GM23338 (cell line): ENCODE data around the gene GNG12. TPM values are rescaled to one million over a fixed set of nuclear protein-coding genes. Genes with fewer than 3 reads are reported as not detected.

Experiments used
- ATAC-seq: fragments of 200-7000 bp; cut with Tn5 transposase; 3 replicates; pipeline ENCODE4 v1.9.1; 2020
- DNase-seq: peaks from one replicate; pipeline ENCODE4 v3.0.0-alpha.2; 2015; ENCODE audit warnings: low spot score
- H2AFZ ChIP-seq: fragments of 200-600 bp; sonication (generic); 2 replicates; pipeline ENCODE4 v1.8.0; 2016; ENCODE audit warnings: antibody characterized with exemption, mild to moderate bottlenecking, moderate library complexity
- H3F3A ChIP-seq: fragments of 200-600 bp; sonication (generic); replicated peaks from 2 replicates; pipeline ENCODE4 v1.8.0; 2017; ENCODE audit warnings: antibody characterized with exemption, mixed run types, low read depth
- H3K27ac ChIP-seq: fragments of 200-600 bp; sonication (generic); 2 replicates; pipeline ENCODE4 v1.6.1; 2016; ENCODE audit warnings: low read depth
- H3K27me3 ChIP-seq: fragments of 200-600 bp; sonication (generic); 2 replicates; pipeline ENCODE4 v1.8.0; 2016; ENCODE audit warnings: mild to moderate bottlenecking, mixed run types, moderate library complexity; ENCODE audit not compliant: insufficient read depth
- H3K36me3 ChIP-seq: fragments of 200-600 bp; sonication (generic); 2 replicates; pipeline ENCODE4 v1.8.0; 2016; ENCODE audit warnings: mild to moderate bottlenecking; ENCODE audit not compliant: insufficient read depth
- H3K4me1 ChIP-seq: fragments of 200-600 bp; sonication (generic); 2 replicates; pipeline ENCODE4 v1.8.0; 2016; ENCODE audit warnings: mild to moderate bottlenecking, moderate library complexity; ENCODE audit not compliant: insufficient read depth
- H3K4me2 ChIP-seq: fragments of 200-600 bp; sonication (generic); 2 replicates; pipeline ENCODE4 v1.7.1; 2017; ENCODE audit warnings: mixed run types
- H3K4me3 ChIP-seq: fragments of 200-600 bp; sonication (generic); 2 replicates; pipeline ENCODE4 v1.6.1; 2016; ENCODE audit warnings: mixed run types
- H3K79me2 ChIP-seq: fragments of 200-600 bp; sonication (generic); replicated peaks from 2 replicates; pipeline ENCODE4 v1.8.0; 2017; ENCODE audit warnings: mild to moderate bottlenecking; ENCODE audit not compliant: insufficient read depth
- H3K9me2 ChIP-seq: fragments of 200-600 bp; sonication (generic); 2 replicates; pipeline ENCODE4 v1.8.0; 2017; ENCODE audit not compliant: insufficient read depth
- H4K20me1 ChIP-seq: fragments of 200-600 bp; sonication (generic); replicated peaks from 2 replicates; pipeline ENCODE4 v1.8.0; 2017; ENCODE audit warnings: mild to moderate bottlenecking; ENCODE audit not compliant: insufficient read depth
- H3K27ac Mint-ChIP-seq: 2 replicates; pipeline ENCODE4 v1.8.0; 2020; ENCODE audit warnings: inconsistent platforms, mild to moderate bottlenecking, moderate library complexity, mixed read lengths
- H3K27me3 Mint-ChIP-seq: 3 replicates; pipeline ENCODE4 v1.8.0; 2022; ENCODE audit warnings: low read depth, mild to moderate bottlenecking, moderate library complexity, mixed read lengths, inconsistent platforms; ENCODE audit not compliant: insufficient read depth, poor library complexity
- H3K36me3 Mint-ChIP-seq: 3 replicates; pipeline ENCODE4 v1.8.0; 2021; ENCODE audit warnings: low read depth, mild to moderate bottlenecking, inconsistent platforms, moderate library complexity, mixed read lengths
- H3K4me1 Mint-ChIP-seq: 3 replicates; pipeline ENCODE4 v1.8.0; 2020; ENCODE audit warnings: mild to moderate bottlenecking, inconsistent platforms, mixed read lengths
- H3K4me3 Mint-ChIP-seq: 3 replicates; pipeline ENCODE4 v1.8.0; 2021; ENCODE audit warnings: moderate library complexity, mild to moderate bottlenecking, inconsistent platforms, mixed read lengths
- H3K9me3 Mint-ChIP-seq: 3 replicates; pipeline ENCODE4 v1.8.0; 2020; ENCODE audit warnings: moderate library complexity, mild to moderate bottlenecking, inconsistent platforms, mixed read lengths
- CREB1 ChIP-seq: fragments of 250-450 bp; sonication (Bioruptor Pico); IDR thresholded peaks from 2 replicates; pipeline ENCODE4 v1.5.0; 2020; ENCODE audit warnings: low read depth, mild to moderate bottlenecking, moderate library complexity
- CTCF ChIP-seq, 2 experiments: fragments of 200-600 bp in 1 of 2; sonication (generic) in 1 of 2; conservative IDR thresholded peaks; 2 replicates each; pipeline versions ENCODE4 v1.5.1 to v1.6.1; 2016 to 2017; ENCODE audit warnings: antibody characterized with exemption in 2 of 2, low read depth in 2 of 2, mild to moderate bottlenecking in 2 of 2, moderate library complexity in 1 of 2
- ETS1 ChIP-seq: IDR thresholded peaks from 2 replicates; pipeline ENCODE4 v1.6.1; 2016; ENCODE audit warnings: antibody characterized with exemption
- EZH2 ChIP-seq: fragments of 200-600 bp; sonication (generic); IDR thresholded peaks from one replicate; pipeline ENCODE4 v1.8.0; 2017; ENCODE audit warnings: antibody characterized with exemption, mild to moderate bottlenecking, low read depth; ENCODE audit not compliant: unreplicated experiment
- EZH2phosphoT487 ChIP-seq: fragments of 200-600 bp; sonication (generic); IDR thresholded peaks from one replicate; pipeline ENCODE4 v1.8.1; 2018; ENCODE audit warnings: antibody characterized with exemption; ENCODE audit not compliant: unreplicated experiment
- JUNB ChIP-seq: IDR thresholded peaks from one replicate; pipeline ENCODE4 v1.6.1; 2016; ENCODE audit warnings: antibody characterized with exemption; ENCODE audit not compliant: unreplicated experiment
- NANOG ChIP-seq: IDR thresholded peaks from 2 replicates; pipeline ENCODE4 v1.6.1; 2016; ENCODE audit warnings: antibody characterized with exemption, borderline replicate concordance
- ZNF331 ChIP-seq: fragments of 250-450 bp; sonication (Bioruptor Pico); IDR thresholded peaks from 2 replicates; pipeline ENCODE4 v1.5.0; 2020; ENCODE audit warnings: low read depth, mild to moderate bottlenecking, moderate library complexity
- polyA plus RNA-seq: library from polyadenylated mRNA; unstranded; fragments of >200 nt; fragmentation: Nextera tagmentation; extraction: Ambion mirVana; gene quantifications from 2 replicates; pipeline ENCODE4 v1.2.1, GENCODE V29; 2016
- total RNA-seq: library from RNA; depleted of rRNA; stranded (reverse); fragments of >200 nt; shearing (Covaris generic); gene quantifications from 2 replicates; pipeline ENCODE4 v1.2.3, GENCODE V29; 2014
- TF ChIP-seq, protein P1 (sequence below): fragments of 250-450 bp; sonication (Bioruptor Pico); IDR thresholded peaks from 2 replicates; pipeline ENCODE4 v1.5.0; 2020; ENCODE audit warnings: mild to moderate bottlenecking, moderate library complexity

GNG12 gene
- total and polyA plus RNA-seq, 2 experiments from 2014 or later: 13.4 to 33.0 TPM

DNA sequence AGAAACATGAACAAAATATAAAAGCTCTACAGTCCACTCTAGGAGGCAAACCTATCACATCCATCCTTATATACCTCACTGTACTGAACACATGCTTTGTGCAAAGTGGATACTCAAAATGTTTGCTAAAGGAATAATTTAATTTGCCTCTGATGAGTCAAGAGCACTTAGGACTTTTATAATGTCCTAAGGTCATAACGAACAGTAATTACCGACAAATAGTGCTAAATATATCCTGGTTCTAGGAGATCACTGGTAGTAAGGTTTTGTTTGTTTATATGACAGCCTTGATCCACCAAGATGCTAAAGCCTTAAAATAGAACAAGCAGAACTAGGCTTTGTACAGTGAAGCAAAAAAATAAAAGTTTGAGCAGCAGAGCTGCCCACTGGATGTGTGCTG lies 77.6 kb downstream of the GNG12 start (continued):
- TF ChIP-seq EZH2 (no peak), JUNB (no peak), NANOG (no peak), EZH2phosphoT487 (no peak), CREB1 (CRISPR knock-in tag) (no peak)
- TF ChIP-seq, protein P1, sequence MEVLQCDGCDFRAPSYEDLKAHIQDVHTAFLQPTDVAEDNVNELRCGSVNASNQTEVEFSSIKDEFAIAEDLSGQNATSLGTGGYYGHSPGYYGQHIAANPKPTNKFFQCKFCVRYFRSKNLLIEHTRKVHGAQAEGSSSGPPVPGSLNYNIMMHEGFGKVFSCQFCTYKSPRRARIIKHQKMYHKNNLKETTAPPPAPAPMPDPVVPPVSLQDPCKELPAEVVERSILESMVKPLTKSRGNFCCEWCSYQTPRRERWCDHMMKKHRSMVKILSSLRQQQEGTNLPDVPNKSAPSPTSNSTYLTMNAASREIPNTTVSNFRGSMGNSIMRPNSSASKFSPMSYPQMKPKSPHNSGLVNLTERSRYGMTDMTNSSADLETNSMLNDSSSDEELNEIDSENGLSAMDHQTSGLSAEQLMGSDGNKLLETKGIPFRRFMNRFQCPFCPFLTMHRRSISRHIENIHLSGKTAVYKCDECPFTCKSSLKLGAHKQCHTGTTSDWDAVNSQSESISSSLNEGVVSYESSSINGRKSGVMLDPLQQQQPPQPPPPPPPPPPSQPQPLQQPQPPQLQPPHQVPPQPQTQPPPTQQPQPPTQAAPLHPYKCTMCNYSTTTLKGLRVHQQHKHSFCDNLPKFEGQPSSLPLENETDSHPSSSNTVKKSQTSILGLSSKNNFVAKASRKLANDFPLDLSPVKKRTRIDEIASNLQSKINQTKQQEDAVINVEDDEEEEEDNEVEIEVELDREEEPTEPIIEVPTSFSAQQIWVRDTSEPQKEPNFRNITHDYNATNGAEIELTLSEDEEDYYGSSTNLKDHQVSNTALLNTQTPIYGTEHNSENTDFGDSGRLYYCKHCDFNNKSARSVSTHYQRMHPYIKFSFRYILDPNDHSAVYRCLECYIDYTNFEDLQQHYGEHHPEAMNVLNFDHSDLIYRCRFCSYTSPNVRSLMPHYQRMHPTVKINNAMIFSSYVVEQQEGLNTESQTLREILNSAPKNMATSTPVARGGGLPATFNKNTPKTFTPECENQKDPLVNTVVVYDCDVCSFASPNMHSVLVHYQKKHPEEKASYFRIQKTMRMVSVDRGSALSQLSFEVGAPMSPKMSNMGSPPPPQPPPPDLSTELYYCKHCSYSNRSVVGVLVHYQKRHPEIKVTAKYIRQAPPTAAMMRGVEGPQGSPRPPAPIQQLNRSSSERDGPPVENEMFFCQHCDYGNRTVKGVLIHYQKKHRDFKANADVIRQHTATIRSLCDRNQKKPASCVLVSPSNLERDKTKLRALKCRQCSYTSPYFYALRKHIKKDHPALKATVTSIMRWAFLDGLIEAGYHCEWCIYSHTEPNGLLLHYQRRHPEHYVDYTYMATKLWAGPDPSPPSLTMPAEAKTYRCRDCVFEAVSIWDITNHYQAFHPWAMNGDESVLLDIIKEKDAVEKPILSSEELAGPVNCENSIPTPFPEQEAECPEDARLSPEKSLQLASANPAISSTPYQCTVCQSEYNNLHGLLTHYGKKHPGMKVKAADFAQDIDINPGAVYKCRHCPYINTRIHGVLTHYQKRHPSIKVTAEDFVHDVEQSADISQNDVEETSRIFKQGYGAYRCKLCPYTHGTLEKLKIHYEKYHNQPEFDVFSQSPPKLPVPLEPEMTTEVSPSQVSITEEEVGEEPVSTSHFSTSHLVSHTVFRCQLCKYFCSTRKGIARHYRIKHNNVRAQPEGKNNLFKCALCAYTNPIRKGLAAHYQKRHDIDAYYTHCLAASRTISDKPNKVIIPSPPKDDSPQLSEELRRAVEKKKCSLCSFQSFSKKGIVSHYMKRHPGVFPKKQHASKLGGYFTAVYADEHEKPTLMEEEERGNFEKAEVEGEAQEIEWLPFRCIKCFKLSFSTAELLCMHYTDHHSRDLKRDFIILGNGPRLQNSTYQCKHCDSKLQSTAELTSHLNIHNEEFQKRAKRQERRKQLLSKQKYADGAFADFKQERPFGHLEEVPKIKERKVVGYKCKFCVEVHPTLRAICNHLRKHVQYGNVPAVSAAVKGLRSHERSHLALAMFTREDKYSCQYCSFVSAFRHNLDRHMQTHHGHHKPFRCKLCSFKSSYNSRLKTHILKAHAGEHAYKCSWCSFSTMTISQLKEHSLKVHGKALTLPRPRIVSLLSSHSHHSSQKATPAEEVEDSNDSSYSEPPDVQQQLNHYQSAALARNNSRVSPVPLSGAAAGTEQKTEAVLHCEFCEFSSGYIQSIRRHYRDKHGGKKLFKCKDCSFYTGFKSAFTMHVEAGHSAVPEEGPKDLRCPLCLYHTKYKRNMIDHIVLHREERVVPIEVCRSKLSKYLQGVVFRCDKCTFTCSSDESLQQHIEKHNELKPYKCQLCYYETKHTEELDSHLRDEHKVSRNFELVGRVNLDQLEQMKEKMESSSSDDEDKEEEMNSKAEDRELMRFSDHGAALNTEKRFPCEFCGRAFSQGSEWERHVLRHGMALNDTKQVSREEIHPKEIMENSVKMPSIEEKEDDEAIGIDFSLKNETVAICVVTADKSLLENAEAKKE (CRISPR knock-in tag): no peak

DNA sequence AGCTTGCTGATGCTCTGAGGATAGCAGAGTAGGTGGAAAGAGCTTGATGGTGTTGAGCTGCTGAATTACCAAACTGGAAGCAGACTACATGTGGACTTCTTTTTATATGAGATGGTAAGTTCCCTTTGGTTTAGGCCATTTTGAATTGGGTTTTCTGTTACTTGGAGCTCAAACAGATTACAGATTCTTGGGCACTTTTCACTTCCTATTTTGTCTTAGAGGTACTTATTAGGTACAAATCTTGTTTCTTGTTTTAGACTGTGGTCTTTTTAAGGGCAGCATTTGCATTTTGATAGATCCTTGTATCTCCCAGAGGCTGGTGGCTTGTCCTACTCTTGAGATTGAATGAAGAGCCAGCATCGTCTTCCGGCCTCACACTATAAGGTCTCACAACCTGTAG lies 78.1 kb downstream of the GNG12 start:
- Histone ChIP-seq H3K4me2 (no peak overlapping the region), H4K20me1 (no peaks in the 10 kb centered on the region; the same call in 1 of the 2 replicates), H3K9me2 (no peaks in the 10 kb centered on the region), H3F3A (no peaks in the 10 kb centered on the region), H3K4me1 (peaks cover 24% of the 10 kb centered on the region; the same call in 1 of the 2 replicates), H3K4me3 (no peak overlapping the region), H3K27me3 (no peaks in the 10 kb centered on the region), H3K79me2 (no peaks in the 10 kb centered on the region), H3K36me3 (no peaks in the 10 kb centered on the region), H2AFZ (no peak overlapping the region), H3K27ac (no peak overlapping the region)
- H3K36me3 Mint-ChIP-seq: no peaks in the 10 kb centered on the region; the same call in 2 of the 3 replicates
- no peak overlapping the region for H3K4me3 Mint-ChIP-seq
- H3K27me3 Mint-ChIP-seq: no peaks in the 10 kb centered on the region
- peaks cover 45% of the 10 kb centered on the region for H3K4me1 Mint-ChIP-seq
- H3K9me3 Mint-ChIP-seq: no peaks in the 10 kb centered on the region
- DNase-seq (no peak), ATAC-seq (no peak)
- H3K27ac Mint-ChIP-seq: no peak overlapping the region
- TF ChIP-seq ETS1: no peak
- no peak for TF ChIP-seq ZNF331 (CRISPR knock-in tag)
- no peak for TF ChIP-seq CTCF (conservative IDR thresholded peaks at IDR 0.05; ENCODE audit: low read depth in 2 of 2)
